Muscle of leg (tissue), 11 donors: Measurements from ENCODE around the gene CTIF. TPM values are rescaled to one million over a fixed set of nuclear protein-coding genes. Genes with fewer than 3 reads are reported as not detected.

ENCODE experiments used
- DNase-seq: peaks from one replicate; pipeline ENCODE4 v3.0.0; 2013
- H3K27ac ChIP-seq: one replicate; pipeline ENCODE4 v1.5.1; 2013; ENCODE audit warnings: mild to moderate bottlenecking, low read length, control low read depth
- H3K27me3 ChIP-seq: one replicate; pipeline ENCODE4 v1.6.1; 2013; ENCODE audit warnings: low read length; ENCODE audit not compliant: control insufficient read depth, insufficient read depth
- H3K36me3 ChIP-seq: one replicate; pipeline ENCODE4 v1.6.1; 2013; ENCODE audit warnings: low read length; ENCODE audit not compliant: control insufficient read depth, insufficient read depth
- H3K4me1 ChIP-seq: one replicate; pipeline ENCODE4 v1.6.1; 2013; ENCODE audit warnings: low read length; ENCODE audit not compliant: control insufficient read depth, insufficient read depth
- H3K4me3 ChIP-seq: one replicate; pipeline ENCODE4 v1.5.1; 2013; ENCODE audit warnings: low read length, control low read depth
- H3K9me3 ChIP-seq: replicated peaks from 2 replicates; pipeline ENCODE4 v1.6.1; 2013; ENCODE audit warnings: low read depth, low read length; ENCODE audit not compliant: control insufficient read depth
- WGBS: methylation state at CpG from one replicate; pipeline ENCODE4 v1.1.5; 2013; ENCODE audit warnings: missing lambda C conversion rate; ENCODE audit not compliant: insufficient coverage; 5-methylcytosine and 5-hydroxymethylcytosine counted together
- polyA plus RNA-seq, 8 donors: library from polyadenylated mRNA; unstranded; fragments of 120-200 nt; gene quantifications; one replicate each; pipeline versions ENCODE4 v1.2.1 to v1.2.3, GENCODE V29; 2013; ENCODE audit warnings: inconsistent platforms in 1 of 8, low replicate concordance in 1 of 8; ENCODE audit not compliant: insufficient read length in 8 of 8, insufficient read depth in 1 of 8
- total RNA-seq: library from RNA; stranded (reverse); fragments of 120-200 nt; gene quantifications from one replicate; pipeline ENCODE4 v1.2.4, GENCODE V29; 2013

Gene CTIF
- total and polyA plus RNA-seq, 9 donors: 16.3 to 46.8 (median 32.5) TPM

DNA sequence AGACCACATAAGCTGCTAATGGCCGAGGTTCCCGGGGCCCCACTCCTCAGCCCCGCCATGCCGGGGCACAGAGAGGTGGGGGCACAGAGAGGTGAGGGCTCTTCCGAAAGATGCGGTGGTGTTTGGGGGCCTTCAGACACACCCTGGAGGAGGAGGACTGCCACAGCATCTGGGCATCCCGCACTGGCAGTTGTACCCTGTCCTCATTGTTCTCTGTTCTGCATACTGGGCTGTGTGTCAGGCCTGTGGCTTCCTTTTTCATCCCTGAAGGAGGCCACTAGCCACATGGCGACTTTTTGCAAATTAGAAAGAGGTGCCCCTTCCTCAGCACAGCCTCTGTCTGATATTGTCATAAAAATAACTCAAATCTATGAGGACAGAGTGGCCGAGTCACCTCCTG is 150.1 kb downstream of the CTIF start:
- H3K36me3 ChIP-seq: peaks cover 6% of the 10 kb centered on the region
- DNase-seq: no peak
- H3K27ac ChIP-seq: no peak overlapping the region
- no peaks in the 10 kb centered on the region for H3K9me3 ChIP-seq
- no peak overlapping the region for H3K4me3 ChIP-seq
- peaks cover 6% of the 10 kb centered on the region for H3K4me1 ChIP-seq
- H3K27me3 ChIP-seq: no peaks in the 10 kb centered on the region
- whole genome bisulfite sequencing: 69% methylated on average over 8 of the region's 9 CpGs

DNA sequence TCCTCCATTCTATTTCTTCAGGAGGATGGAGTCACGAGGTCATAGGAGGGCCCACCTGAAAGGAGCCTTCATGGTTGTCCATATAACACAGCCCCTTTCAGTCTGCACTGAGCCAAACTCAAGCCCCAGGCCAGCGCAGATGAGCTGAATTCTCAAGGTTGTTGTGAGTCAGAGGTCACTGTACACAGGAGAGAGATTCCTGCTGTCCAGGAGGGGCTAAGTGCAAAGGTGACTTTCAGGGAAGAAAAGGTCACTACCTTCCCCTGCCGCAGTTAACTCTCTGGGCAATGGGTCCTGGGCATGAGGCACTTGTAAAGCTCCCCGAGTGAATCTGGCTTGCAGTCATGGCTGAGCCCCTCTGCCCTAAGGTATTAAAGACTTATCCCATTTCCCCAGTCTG is 150.7 kb downstream of the CTIF start:
- DNase-seq: no peak
- WGBS: 67% methylated on average over 1 of the region's 4 CpGs
- Histone ChIP-seq H3K9me3 (no peaks in the 10 kb centered on the region), H3K36me3 (peaks cover 6% of the 10 kb centered on the region), H3K27me3 (no peaks in the 10 kb centered on the region), H3K4me1 (peaks cover 9% of the 10 kb centered on the region), H3K4me3 (no peak overlapping the region), H3K27ac (no peak overlapping the region)

- 100% methylated on average over 2 of the region's 5 CpGs for WGBS
- Histone ChIP-seq H3K36me3 (peaks cover 6% of the 10 kb centered on the region), H3K27ac (no peak overlapping the region), H3K4me1 (peaks cover 9% of the 10 kb centered on the region), H3K4me3 (no peak overlapping the region), H3K27me3 (no peaks in the 10 kb centered on the region), H3K9me3 (no peaks in the 10 kb centered on the region)
- DNase-seq: no peak
Observed at GRCh38 chr18:48690494-48690893, 151.7 kb downstream of the CTIF start.

- Histone ChIP-seq H3K4me1 (peaks cover 5% of the 10 kb centered on the region), H3K27me3 (no peaks in the 10 kb centered on the region), H3K36me3 (peaks cover 3% of the 10 kb centered on the region), H3K27ac (no peak overlapping the region), H3K4me3 (no peak overlapping the region), H3K9me3 (no peaks in the 10 kb centered on the region)
- WGBS: 94% methylated on average over 7 of the region's 7 CpGs
- DNase-seq: no peak
Observed at GRCh38 chr18:48693006-48693405, 154.2 kb downstream of the CTIF start.

DNA sequence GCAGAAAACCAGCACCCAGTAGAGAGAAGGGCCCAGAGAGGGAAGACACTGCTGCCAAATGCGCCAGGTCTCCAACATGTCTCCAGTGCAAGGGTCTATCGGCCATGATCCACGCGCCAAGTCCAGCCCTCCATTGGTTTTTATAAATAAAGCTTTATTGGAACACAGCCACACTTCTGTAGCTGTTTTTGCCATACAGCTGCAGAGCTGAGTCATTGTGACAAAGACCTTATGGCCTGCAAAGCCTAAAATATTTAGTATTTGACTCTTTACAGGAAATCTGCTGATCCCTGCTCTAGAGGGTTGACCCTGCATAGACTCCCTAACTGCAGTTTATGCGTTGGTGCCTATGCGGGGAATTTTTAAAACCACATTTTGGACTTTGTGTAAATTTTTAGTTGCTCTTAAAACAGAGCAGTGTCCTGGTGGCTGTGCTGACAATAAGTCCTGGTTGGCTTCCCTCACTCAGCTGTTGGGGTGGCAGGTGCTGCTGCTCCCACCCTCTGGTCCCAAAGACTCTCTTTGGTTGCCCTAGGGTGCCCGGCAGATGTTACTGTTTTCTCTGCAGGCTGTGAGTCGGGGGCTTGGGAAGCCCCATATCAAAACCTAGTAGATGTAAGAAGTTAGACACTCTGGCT is 154.9 kb downstream of the CTIF start:
- Histone ChIP-seq H3K9me3 (no peaks in the 10 kb centered on the region), H3K36me3 (peaks cover 3% of the 10 kb centered on the region), H3K4me3 (no peak overlapping the region), H3K27me3 (no peaks in the 10 kb centered on the region), H3K27ac (no peak overlapping the region), H3K4me1 (peaks cover 3% of the 10 kb centered on the region)
- DNase-seq: no peak
- WGBS: 81% methylated on average over 8 of the region's 8 CpGs

DNA sequence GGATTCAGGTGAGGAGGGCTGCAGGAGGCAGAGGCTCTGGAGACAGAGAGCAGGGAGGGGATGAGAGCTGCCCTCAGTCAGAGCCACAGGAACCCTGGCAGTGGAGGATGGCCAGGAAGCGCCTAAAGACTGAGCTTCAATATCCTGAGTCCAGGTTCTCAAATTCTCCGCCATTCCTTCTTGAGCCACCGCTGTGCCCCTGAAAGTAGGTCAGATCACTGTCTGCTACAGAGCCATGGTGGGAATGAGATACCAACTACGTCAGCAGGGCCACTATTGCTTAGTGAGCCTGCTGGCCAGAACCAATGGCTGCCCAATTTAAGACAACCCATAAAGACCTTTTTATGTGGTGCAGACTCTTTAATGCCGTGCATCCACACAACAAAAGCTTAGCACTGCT is 155.5 kb downstream of the CTIF start:
- H3K36me3 ChIP-seq: peaks cover 3% of the 10 kb centered on the region
- H3K4me3 ChIP-seq: no peak overlapping the region
- H3K27me3 ChIP-seq: no peaks in the 10 kb centered on the region
- no peak for DNase-seq
- no peak overlapping the region for H3K27ac ChIP-seq
- peaks cover 3% of the 10 kb centered on the region for H3K4me1 ChIP-seq
- no peaks in the 10 kb centered on the region for H3K9me3 ChIP-seq
- 94% methylated on average over 3 of the region's 5 CpGs for WGBS

- Histone ChIP-seq H3K27ac (no peak overlapping the region), H3K27me3 (no peaks in the 10 kb centered on the region), H3K36me3 (peaks cover 4% of the 10 kb centered on the region), H3K9me3 (no peaks in the 10 kb centered on the region), H3K4me3 (no peak overlapping the region), H3K4me1 (peaks cover 3% of the 10 kb centered on the region)
- WGBS: 89% methylated on average over 4 of the region's 9 CpGs
- DNase-seq: no peak
Observed at GRCh38 chr18:48695671-48696070, 156.8 kb downstream of the CTIF start.

- no peak overlapping the region for H3K4me3 ChIP-seq
- peaks cover 3% of the 10 kb centered on the region for H3K4me1 ChIP-seq
- H3K27me3 ChIP-seq: no peaks in the 10 kb centered on the region
- H3K36me3 ChIP-seq: peaks cover 7% of the 10 kb centered on the region
- no peak overlapping the region for H3K27ac ChIP-seq
- no peaks in the 10 kb centered on the region for H3K9me3 ChIP-seq
- 96% methylated on average over 8 of the region's 8 CpGs for WGBS
- DNase-seq: no peak
Observed at GRCh38 chr18:48696218-48696617, 157.4 kb downstream of the CTIF start.

DNA sequence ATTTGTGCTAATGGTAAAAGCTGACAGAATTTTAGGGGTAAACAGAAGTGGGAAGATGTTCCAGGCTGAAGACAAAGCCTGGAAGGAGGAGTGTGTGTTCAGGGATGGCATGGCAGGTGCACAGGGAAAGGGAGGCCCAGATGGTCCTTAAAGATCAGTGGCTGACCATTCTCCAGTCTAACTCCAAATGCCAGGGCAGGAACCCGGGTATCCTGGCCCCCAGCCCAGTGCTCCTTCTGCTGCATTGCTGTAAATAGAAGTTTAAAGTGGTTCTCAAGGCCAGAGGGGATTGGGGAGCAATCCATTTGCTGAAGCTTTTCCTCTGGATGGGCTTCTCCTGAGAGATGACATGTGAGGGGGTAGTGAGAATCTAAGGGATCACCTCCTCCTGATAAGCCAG is 158.6 kb downstream of the CTIF start:
- H3K4me3 ChIP-seq: no peak overlapping the region
- peaks cover 3% of the 10 kb centered on the region for H3K4me1 ChIP-seq
- no peak for DNase-seq
- peaks cover 7% of the 10 kb centered on the region for H3K36me3 ChIP-seq
- no peak overlapping the region for H3K27ac ChIP-seq
- no CpG with 5 or more reads among the region's 1 CpG for WGBS
- no peaks in the 10 kb centered on the region for H3K27me3 ChIP-seq
- no peaks in the 10 kb centered on the region for H3K9me3 ChIP-seq

DNA sequence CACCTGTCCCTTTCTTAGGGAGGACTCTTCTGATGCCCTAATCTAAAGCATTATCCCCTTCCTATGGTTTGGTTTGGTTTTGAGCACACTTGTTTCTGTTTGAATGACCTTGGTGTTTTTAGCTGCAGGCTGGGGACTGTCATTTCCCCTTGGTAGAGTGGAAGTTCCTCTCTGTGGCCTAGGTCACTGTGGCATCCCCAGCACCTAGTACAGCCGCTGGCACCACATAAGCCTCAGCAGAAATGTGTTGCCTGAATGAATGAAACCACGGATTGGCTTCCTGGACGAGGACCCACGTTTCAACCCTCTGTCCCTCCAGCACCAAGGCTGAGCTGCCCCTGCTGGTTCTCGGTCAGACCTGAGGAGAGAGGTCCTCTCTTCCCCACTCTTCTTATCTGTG is 159.9 kb downstream of the CTIF start:
- H3K4me3 ChIP-seq: no peak overlapping the region
- no peak overlapping the region for H3K27ac ChIP-seq
- WGBS: 76% methylated on average over 5 of the region's 5 CpGs
- no peaks in the 10 kb centered on the region for H3K27me3 ChIP-seq
- no peak for DNase-seq
- H3K36me3 ChIP-seq: peaks cover 7% of the 10 kb centered on the region
- no peaks in the 10 kb centered on the region for H3K9me3 ChIP-seq
- peaks cover 3% of the 10 kb centered on the region for H3K4me1 ChIP-seq

- H3K36me3 ChIP-seq: peaks cover 7% of the 10 kb centered on the region
- no peaks in the 10 kb centered on the region for H3K27me3 ChIP-seq
- WGBS: 75% methylated on average over 5 of the region's 7 CpGs
- H3K4me1 ChIP-seq: no peaks in the 10 kb centered on the region
- DNase-seq: no peak
- H3K27ac ChIP-seq: no peak overlapping the region
- H3K9me3 ChIP-seq: no peaks in the 10 kb centered on the region
- H3K4me3 ChIP-seq: no peak overlapping the region
Observed at GRCh38 chr18:48699761-48700160, 160.9 kb downstream of the CTIF start.
